Astrocyte (in vitro differentiated cells and primary cell): ENCODE measurements around the gene ATXN7L3.

ENCODE experiments used
- CTCF ChIP-seq: IDR thresholded peaks from 2 replicates; pipeline ENCODE4 v1.5.1; 2011; ENCODE audit warnings: low read depth, mild to moderate bottlenecking, inconsistent platforms, low read length, moderate library complexity; ENCODE audit not compliant: insufficient read depth
- EZH2 ChIP-seq: IDR thresholded peaks from 2 replicates; pipeline ENCODE4 v1.6.1; 2012; ENCODE audit warnings: mild to moderate bottlenecking, low read length, inconsistent platforms; ENCODE audit not compliant: insufficient read depth

GRCh38 chr17:44221084-44221861, 21.6 kb upstream of the ATXN7L3 start:
- TF ChIP-seq CTCF (no peak), EZH2 (no peak)
